Activated T-cell treated with anti-CD3 and anti-CD28 coated beads, Interleukin-2, amount 50 U/mL, for 1 hour (primary cell): Measurements from ENCODE around the gene AGBL5.

Experiments
- DNase-seq: peaks from one replicate; pipeline ENCODE4 v3.0.0-alpha.2; 2020

The AGBL5 gene

GRCh38 chr2:27024188-27024587 is 27.3 kb upstream of the AGBL5 start:
- no peak for DNase-seq

- DNase-seq: no peak
These were observed 26.7 kb upstream of the AGBL5 start for GRCh38 chr2:27024812-27025211.

- DNase-seq: no peak
These were observed 26.1 kb upstream of the AGBL5 start for GRCh38 chr2:27025281-27025800.

GRCh38 chr2:27025861-27026851 is 25.3 kb upstream of the AGBL5 start:
- DNase-seq: no peak

- no peak for DNase-seq
These were observed 24.2 kb upstream of the AGBL5 start for GRCh38 chr2:27027211-27027651.

- DNase-seq: no peak
These were observed 22.4 kb upstream of the AGBL5 start for GRCh38 chr2:27029051-27029450.

GRCh38 chr2:27032495-27033252 is 18.8 kb upstream of the AGBL5 start, which contains the start of gene TMEM214:
TSS of gene TMEM214 (plus strand) at chr2:27032965. CDS start at chr2:27033016, 51 bp downstream.
- DNase-seq: peak; percentile 80

- DNase-seq: peak; percentile 23
These were observed 18.1 kb upstream of the AGBL5 start for GRCh38 chr2:27033253-27033852.

GRCh38 chr2:27038012-27038411 is 13.5 kb upstream of the AGBL5 start:
- no peak for DNase-seq

GRCh38 chr2:27038631-27039339 is 12.7 kb upstream of the AGBL5 start:
- DNase-seq: no peak

- no peak for DNase-seq
These were observed 12.0 kb upstream of the AGBL5 start for GRCh38 chr2:27039426-27039825.

GRCh38 chr2:27039871-27040270 is 11.6 kb upstream of the AGBL5 start:
- no peak for DNase-seq

GRCh38 chr2:27040282-27040681 is 11.2 kb upstream of the AGBL5 start:
- no peak for DNase-seq

- no peak for DNase-seq
These were observed 9.7 kb upstream of the AGBL5 start for GRCh38 chr2:27041752-27042151.

- no peak for DNase-seq
These were observed 9.3 kb upstream of the AGBL5 start for GRCh38 chr2:27042159-27042661.

- DNase-seq: no peak
These were observed 8.4 kb upstream of the AGBL5 start for GRCh38 chr2:27042985-27043634.

GRCh38 chr2:27049422-27050280 is 1.8 kb upstream of the AGBL5 start:
- no peak for DNase-seq

- DNase-seq: peak; percentile 96
These were observed 1.0 kb upstream of the AGBL5 start for GRCh38 chr2:27050281-27050995.

- DNase-seq: no peak
These were observed 606 bp downstream of the AGBL5 start for GRCh38 chr2:27051902-27052645.
